Frontal cortex (tissue), 4 donors: Measurements from ENCODE around the gene CTDSPL. TPM values are rescaled to one million over a fixed set of nuclear protein-coding genes. Genes with fewer than 3 reads are reported as not detected.

Source experiments
- DNase-seq, 2 donors: peaks; one replicate each; pipeline ENCODE4 v3.0.0; 2012; ENCODE audit warnings: low spot score in 2 of 2
- FAIRE-seq: peaks from 2 replicates; lab custom pipeline; 2012; peaks lifted over from hg19 to GRCh38; lab: Jason Lieb, UNC
- total RNA-seq: library from RNA; depleted of rRNA; stranded (reverse); fragments of >200 nt; gene quantifications from one replicate; pipeline ENCODE4 v1.2.3, GENCODE V29; 2014
- donor health status: control.
- donor health status: control.
- donor health status: control.

The CTDSPL gene
- total RNA-seq, 1 donor from 2014 or later: 15.5 TPM

DNA sequence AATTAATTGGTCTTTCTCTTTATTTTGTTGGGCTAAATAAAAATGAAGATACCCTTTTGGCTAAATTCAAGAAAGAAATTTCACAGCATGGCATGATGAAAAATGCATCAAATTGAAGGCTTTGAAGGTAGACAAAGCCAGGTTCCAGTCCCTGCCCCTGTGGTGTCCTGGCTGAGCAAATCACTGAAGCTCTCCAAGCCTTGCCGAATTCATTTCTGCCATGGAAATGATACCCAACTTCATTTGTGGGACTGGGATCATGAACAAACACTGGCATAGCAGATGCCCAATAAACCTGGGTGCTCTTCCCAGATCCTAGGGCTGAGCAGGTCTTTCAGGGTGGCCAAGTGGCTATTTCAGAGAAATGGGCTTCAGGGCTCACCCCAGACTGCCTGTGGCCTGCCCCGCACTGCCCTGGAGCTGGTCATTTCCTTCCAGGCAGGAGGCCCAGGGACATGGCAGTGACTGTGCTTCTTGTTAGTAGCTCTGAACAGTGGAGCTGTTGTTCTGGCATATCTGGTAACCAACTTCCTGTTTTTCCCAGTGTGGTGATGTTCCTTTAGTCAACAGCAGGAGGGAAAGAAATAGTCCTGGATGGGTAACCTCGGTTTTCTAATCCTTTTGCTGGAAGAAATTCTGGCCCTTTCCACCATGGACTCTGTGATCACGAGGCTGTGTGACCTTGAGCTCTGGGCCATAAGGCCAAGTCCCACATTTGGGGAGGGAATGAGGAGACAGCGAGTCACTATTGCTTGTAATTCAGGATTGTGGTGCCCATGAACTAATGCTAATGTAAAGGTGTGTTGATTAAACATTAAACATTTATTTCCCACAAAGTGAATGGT lies 47.6 kb downstream of the CTDSPL start:
- no peak for FAIRE-seq

GRCh38 chr3:37910671-37911400 lies 49.2 kb downstream of the CTDSPL start:
- no peak for DNase-seq
- no peak for FAIRE-seq

More for the DNA sequence above, 47.6 kb downstream of the CTDSPL start:
- no peak for DNase-seq

DNA sequence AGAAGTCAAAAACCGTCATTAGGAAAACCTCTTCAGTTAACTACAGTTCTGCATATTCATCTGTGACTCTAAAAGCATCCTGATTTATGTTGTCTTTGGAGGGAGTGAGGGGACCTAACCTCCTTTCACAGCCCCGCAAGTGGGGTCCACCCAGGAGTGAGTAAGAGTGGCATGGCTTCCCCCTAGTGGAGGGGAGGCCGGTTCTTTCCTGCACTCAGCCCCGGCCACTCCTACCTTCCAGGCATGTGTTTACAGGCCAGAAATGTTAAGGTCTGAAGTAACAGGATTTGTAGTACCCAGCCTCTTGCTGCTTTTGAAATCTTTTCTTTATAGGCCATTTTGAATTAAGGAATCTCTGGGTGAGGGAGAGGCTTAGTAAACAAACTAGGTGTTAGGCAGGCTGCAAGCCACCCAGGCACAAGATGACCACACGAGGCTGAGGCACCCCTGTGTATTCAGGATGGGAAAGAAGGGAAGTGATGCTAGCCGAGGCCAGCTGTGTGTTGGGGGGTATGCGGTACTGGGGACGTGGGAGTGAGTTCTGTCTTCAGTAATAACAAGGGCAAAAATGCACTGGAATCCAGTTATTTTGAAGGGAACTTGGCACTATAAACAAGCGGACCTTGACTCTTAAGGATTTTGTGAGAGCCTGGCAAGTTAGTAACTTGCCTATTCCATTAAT lies 50.5 kb downstream of the CTDSPL start:
- no peak for DNase-seq
- FAIRE-seq: no peak

GRCh38 chr3:37913522-37913921 lies 51.8 kb downstream of the CTDSPL start:
- no peak for FAIRE-seq

DNA sequence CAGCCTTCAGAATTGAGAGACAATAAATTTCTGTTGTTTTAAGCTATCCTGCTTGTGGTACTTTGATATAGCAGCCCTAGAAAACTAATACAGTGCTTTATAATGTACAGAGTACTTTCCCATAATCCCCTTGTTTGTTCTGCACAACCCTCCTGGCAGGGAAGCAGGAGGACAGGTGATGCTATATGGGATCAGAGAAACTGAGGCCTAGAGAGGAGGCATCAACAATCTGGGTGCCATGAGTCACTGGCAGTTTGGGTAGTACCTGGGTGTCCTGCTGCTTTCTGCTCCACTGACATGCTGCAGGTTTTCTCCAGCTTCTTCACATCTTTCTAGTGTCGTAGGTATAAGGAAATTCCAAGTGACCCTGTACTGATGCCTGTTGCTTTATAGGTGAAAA lies 55.0 kb downstream of the CTDSPL start:
- DNase-seq (no peak), FAIRE-seq (no peak)

More at GRCh38 chr3:37913522-37913921, 51.8 kb downstream of the CTDSPL start:
- no peak for DNase-seq

GRCh38 chr3:37918627-37919026 lies 56.9 kb downstream of the CTDSPL start:
- DNase-seq (no peak), FAIRE-seq (no peak)

DNA sequence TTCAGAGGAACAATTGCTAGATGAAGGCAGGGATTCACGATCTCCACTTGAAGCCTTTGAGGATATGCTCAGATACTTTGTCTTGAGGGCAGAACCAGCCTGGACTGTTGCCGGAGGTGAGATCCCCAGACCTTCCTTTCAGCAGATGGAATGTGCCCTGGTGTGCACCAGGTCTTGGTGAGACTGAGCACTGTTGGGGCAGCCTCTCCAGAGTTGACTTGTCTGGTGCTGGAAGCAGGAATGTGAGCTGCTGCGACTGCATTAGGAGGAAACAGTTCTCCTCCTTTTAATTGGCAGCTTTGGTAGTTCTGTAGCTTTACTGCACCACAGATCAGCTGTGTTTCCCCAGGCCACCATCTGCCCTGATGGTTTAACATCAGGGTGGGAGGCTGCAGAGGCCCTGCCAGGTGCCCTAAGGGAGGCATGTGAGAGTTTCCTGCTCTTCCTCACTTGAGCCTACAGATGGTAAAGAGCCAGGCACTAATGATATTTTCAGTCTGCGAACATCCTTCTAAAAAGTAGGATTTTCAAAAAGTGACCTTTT lies 58.5 kb downstream of the CTDSPL start:
- no peak for FAIRE-seq
- DNase-seq: no peak

GRCh38 chr3:37921025-37921424 lies 59.3 kb downstream of the CTDSPL start:
- FAIRE-seq: no peak
- DNase-seq: no peak

- FAIRE-seq (no peak), DNase-seq (peak in 1 of 2 donors; percentile 23)
Observed at GRCh38 chr3:37922721-37923568, 61.3 kb downstream of the CTDSPL start.

- no peak for DNase-seq
- FAIRE-seq: no peak
Observed at GRCh38 chr3:37923569-37924040, 61.9 kb downstream of the CTDSPL start.

DNA sequence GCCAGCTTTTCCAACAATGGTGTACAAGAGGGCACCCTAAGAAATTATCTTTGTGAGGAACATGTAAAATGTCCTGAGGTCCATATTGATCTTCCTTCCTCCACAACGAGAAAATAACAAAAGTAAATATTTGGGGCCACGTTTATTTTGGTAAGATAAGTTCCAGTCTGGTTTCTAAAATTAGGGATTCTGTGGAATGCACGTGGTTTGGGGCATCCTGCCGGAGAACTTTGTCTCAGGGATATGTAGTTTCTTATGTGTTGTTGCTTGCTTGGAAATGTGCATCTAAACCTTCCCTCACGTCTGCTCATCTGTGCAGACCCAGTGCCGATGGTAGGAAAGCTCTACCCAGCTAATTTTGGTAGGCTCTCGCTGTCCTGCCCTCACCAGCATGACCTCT lies 62.8 kb downstream of the CTDSPL start:
- no peak for FAIRE-seq
- DNase-seq: no peak

DNA sequence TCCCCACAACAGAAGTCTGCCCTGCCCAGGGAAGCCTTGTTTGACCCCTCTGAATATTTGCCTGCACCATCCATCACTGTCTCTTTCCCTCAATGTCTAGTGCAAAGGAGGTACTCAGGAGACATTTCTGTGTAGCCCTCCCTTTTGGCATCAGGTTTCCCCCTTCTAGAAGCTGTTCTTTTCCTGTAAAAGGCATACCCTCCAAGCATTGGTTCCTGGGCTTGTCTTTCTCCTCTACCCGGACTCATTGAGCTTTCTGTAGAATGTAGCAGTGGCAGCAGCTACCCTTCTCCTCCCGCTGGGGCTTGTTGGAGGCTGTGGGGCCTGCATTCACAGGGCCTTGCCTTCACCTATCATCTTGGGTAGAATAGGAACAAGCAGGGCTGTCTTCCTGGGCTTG lies 63.5 kb downstream of the CTDSPL start:
- DNase-seq: no peak
- FAIRE-seq: no peak

DNA sequence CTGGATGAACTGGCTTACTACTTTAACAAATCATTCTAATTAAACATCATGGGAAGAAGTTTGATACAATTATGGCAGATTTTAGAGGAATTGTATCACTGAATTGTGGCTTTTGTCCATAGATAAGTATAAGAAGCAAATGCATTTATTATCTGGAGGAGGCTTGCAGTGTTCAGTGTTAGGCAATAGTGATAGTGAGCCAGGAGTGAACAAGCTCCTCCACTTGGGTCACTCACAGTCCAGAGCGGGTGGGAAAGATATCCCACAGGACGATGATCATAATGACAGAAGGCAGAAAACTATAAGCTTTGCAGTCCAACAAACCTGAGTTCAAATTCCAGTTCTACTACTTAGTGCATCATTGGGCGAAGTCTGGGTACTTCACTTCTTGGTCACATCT lies 64.9 kb downstream of the CTDSPL start:
- FAIRE-seq: no peak
- DNase-seq: no peak

DNA sequence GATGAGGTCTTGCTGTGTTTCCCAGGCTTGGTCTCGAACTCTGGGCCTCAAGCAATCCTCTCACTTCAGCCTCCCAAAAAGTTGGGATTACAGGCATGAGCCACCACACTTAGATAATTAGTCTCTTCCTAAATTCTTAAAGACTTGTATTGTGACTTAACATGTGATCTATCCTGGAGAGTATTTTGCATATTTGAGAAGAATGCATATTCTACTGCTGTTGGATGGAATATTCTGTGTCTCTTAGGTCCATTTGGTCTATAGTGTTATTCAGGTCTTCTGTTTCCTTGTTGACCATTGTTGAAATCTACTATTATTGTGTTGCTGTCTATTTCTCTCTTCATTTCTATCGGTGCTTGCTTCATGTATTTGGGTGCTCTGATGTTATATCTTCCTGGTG lies 68.8 kb downstream of the CTDSPL start:
- no peak for DNase-seq
- FAIRE-seq: no peak

DNA sequence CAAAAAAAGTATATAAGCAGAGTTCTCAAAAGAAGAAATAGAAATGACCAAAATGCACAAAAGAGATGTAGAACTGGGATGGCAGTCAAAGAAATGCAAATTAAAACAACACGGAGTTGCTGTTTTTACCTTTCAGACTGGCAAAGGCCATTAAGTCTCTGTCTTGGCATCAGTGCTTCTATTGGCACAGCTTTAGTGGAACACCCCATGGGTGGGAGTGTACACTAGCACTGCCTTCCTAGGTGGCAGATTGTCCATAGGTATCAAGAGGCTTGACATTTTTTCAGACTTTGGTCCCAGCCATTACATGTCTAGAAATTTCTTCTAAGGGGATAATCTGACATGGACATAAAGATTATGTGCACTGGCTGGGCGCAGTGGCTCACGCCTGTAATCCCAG lies 70.8 kb downstream of the CTDSPL start:
- no peak for DNase-seq
- no peak for FAIRE-seq

- FAIRE-seq: no peak
- no peak for DNase-seq
Observed at GRCh38 chr3:37934631-37935289, 73.1 kb downstream of the CTDSPL start.

GRCh38 chr3:37935290-37935668 lies 73.6 kb downstream of the CTDSPL start:
- DNase-seq: no peak
- FAIRE-seq: no peak

GRCh38 chr3:37935756-37936666 lies 74.3 kb downstream of the CTDSPL start:
- FAIRE-seq (no peak), DNase-seq (no peak)
